Subcutaneous adipose tissue (tissue), 4 donors: ENCODE results near the gene FLNB. TPM values are rescaled to one million over a fixed set of nuclear protein-coding genes. Genes with fewer than 3 reads are reported as not detected.

ENCODE experiments used
- total RNA-seq, 4 donors: library from RNA; depleted of rRNA; stranded (reverse); fragments of >200 nt; gene quantifications; one replicate each; pipeline ENCODE4 v1.1.0, GENCODE V29; 2016
- TF ChIP-seq, protein P1 (sequence below): fragments of 450-650 bp; IDR thresholded peaks from one replicate; pipeline ENCODE4 v1.5.1; 2016; ENCODE audit warnings: low read depth, mild to moderate bottlenecking, control low read depth, antibody characterized with exemption, moderate library complexity

FLNB gene
- total RNA-seq, 4 donors from 2014 or later = 62.2 to 158 (median 75.8) TPM

DNA sequence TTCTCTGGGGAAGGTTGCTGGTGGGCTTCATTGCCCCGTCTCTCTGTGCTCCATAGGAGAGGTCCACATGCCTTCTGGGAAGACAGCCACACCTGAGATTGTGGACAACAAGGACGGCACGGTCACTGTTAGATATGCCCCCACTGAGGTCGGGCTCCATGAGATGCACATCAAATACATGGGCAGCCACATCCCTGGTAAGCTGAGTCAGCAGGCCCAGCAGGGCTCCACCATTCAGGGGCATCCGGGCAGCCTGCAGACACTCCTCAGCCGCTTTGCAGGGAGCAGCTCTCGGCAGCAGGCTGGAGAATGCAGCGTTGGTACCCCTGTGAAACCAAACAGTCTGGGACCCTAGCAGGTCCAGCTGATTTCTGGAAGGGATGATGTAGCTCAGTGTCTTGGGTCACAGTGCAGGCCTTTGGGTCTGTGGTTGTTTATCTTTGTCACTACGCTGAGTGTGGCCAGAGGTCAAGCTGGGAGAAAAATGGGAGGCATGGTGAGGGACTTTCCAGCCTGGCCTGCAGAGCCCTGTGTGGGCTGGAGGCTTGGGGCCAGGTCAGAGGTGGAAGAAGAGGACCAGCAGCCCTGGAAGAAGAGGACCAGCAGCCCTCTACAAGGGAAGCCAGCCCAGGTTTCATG, 135.3 kb downstream of the FLNB start:
- TF ChIP-seq, protein P1, sequence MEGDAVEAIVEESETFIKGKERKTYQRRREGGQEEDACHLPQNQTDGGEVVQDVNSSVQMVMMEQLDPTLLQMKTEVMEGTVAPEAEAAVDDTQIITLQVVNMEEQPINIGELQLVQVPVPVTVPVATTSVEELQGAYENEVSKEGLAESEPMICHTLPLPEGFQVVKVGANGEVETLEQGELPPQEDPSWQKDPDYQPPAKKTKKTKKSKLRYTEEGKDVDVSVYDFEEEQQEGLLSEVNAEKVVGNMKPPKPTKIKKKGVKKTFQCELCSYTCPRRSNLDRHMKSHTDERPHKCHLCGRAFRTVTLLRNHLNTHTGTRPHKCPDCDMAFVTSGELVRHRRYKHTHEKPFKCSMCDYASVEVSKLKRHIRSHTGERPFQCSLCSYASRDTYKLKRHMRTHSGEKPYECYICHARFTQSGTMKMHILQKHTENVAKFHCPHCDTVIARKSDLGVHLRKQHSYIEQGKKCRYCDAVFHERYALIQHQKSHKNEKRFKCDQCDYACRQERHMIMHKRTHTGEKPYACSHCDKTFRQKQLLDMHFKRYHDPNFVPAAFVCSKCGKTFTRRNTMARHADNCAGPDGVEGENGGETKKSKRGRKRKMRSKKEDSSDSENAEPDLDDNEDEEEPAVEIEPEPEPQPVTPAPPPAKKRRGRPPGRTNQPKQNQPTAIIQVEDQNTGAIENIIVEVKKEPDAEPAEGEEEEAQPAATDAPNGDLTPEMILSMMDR = no peak

DNA sequence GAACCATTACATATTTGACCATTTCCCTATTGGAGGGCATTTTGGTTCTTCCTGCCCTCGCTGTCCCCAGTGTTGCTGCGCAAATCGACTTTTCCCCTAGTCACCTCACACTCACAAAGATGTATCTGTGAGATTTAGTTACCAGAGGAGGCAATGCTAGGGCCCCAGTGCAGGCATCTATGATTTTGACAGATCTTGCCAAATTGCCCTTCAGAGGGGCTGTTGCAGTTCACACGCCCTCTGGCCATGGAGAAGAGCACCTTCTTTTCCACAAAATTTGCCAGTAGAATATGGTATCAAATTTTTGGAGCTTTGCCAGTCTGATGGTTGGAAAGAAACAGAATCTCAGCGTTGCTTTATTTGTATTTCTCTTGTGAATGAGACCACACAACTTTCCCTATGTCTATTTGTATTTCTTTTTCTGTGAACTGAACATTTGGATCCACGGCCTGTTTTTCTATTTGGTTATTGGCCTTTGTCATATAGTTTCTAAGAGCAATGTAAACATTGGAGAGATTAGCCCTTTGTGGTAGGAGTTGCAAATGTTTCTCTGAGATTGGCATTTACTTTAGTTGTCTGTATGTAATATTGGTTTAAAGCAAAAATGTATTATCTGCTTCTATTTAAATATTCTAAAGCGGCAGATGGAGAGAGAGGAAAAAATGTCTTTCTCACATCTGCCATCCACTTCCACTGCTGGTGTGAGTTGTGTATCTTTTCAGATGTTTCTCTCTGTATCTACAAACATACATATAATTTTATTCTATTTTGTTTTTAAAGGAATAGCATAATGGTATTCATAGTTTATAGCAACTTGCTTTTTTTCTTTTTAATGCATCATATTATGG, 136.5 kb downstream of the FLNB start:
- TF ChIP-seq, protein P1 = no peak

DNA sequence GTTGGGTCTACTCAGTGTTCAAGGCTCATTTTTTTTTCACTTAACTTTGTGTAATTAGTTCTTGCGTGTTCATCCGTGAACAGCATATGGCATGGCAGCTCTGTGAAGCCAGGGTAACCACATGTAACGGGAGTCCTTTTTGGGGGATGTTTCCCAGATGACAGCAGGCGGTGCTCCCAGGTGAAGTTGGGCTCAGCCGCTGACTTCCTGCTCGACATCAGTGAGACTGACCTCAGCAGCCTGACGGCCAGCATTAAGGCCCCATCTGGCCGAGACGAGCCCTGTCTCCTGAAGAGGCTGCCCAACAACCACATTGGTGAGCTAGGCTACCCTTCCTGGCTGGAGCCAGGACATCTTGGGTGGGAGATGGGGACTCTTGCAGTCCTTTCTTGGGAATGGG, 139.8 kb downstream of the FLNB start:
- TF ChIP-seq, protein P1 = no peak

DNA sequence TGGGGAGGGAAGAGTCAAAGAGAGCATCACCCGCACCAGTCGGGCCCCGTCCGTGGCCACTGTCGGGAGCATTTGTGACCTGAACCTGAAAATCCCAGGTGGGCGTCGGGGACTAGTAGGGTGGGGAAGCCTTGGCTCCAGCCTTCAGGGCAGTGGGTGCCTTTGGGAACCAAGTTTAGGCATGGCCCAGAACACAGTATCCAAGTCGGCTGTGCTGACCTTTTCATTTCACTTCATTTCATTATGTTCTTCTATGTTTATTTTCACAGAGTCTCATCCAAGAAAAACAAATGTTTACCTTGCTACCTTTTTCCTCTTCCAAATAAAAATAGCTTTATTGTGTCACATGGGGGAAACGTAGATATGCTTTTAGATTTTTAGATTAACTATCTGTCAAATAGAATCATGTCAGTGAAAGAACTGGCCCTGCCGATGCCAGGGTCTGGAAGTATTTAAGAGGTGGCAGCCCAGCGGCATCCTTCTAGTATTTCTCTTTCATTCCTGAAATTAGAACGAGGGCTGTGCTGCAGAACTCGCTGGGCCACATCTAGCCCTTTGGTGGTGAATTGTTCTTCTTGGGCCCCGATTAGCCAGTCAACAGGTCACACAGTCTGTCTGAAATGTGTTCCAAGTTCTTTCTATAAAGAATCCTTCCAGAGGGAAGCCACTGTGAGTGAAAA, 142.0 kb downstream of the FLNB start:
- TF ChIP-seq, protein P1 = no peak

DNA sequence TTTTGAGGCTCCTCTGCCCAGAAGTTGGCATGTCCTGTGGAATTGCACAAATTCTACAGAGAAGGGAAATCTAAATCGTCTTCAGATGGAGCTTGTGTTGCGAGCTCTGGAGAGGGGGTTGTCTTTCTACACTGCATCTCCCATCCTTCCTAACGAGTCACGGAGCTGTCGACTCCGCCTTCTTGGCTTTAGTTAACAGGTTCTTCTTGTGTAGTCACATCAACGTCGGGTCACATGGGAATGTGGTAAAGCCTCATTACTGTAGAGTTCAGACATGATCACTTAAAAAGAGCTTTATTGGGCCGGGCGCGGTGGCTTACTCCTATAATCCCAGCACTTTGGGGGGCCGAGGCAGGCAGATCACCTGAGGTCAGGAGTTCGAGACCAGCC, 142.6 kb downstream of the FLNB start:
- TF ChIP-seq, protein P1 = no peak

DNA sequence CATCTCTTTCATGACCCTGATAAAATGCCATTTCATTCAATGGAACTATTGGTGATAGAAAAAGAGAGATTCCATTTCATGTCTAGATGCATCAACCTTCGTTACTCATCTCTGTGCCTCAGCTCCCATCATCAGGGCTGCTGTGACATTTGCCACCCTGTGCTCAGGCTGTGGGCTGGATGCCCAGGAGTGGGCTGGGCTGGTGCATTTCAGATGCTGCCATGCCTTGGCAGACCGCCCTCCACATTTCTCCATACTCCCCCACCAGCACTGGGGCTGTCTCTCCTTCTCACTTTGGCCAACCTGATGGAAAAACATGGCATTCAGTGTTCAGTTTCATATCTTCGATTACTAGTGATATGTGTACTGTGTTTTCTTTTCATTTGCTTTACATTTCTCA, 143.4 kb downstream of the FLNB start:
- TF ChIP-seq, protein P1 = no peak
